Measurements from ENCODE around the gene TENT4B. TPM values are rescaled to one million over a fixed set of nuclear protein-coding genes. Genes with fewer than 3 reads are reported as not detected.
A peak's percentile ranks its signal among the peaks of the same experiment; 100 is the strongest.

TENT4B gene
- total RNA-seq, 2 experiments from 2014 or later: 17.5 to 18.0 TPM

GRCh38 chr16:50265716-50266336 is 112.7 kb downstream of the TENT4B start:
- ChIA-PET CTCF (interaction anchor here (0.7 to 5.5 kb wide), 7 partner anchors 8 to 199 kb away, joined by 3 to 37 read pairs (median 6); no protein-coding TSS in a partner anchor), POLR2A (interaction anchor here (1.1 to 37.2 kb wide), 9 partner anchors 8 to 73 kb away, joined by 3 to 686 read pairs (median 6); partner anchors contain the start of gene ADCY7)

GRCh38 chr16:50266337-50267091 is 113.4 kb downstream of the TENT4B start, which contains the start of gene ADCY7:
Gene ADCY7 (plus strand): TSS chr16:50266551. CDS start chr16:50288180, 21,629 bp downstream.
- POLR2A ChIA-PET: interaction anchor here (1.1 to 37.2 kb wide), 8 partner anchors 8 to 71 kb away, joined by 3 to 686 read pairs (median 8); partner anchors contain the start of gene ADCY7

More at GRCh38 chr16:50265716-50266336, 112.7 kb downstream of the TENT4B start:
- no peak for DNase-seq
- Mint-ChIP-seq H3K36me3 (ENCODE audit: low read depth) (peaks cover 52% of the 10 kb centered on the region), H3K27ac (peak overlapping the region; percentile 91), H3K4me3 (peak overlapping the region; percentile 89), H3K9me3 (no peaks in the 10 kb centered on the region), H3K4me1 (peaks cover 78% of the 10 kb centered on the region), H3K27me3 (no peaks in the 10 kb centered on the region)

GRCh38 chr16:50267151-50267631 is 114.1 kb downstream of the TENT4B start:
- CTCF ChIA-PET: interaction anchor here (0.7 to 5.5 kb wide), 7 partner anchors 7 to 73 kb away, joined by 4 to 37 read pairs (median 6); no protein-coding TSS in a partner anchor
- H3K9me3 Mint-ChIP-seq: no peaks in the 10 kb centered on the region
- H3K27ac Mint-ChIP-seq: peak overlapping the region; percentile 91
- H3K27me3 Mint-ChIP-seq: no peaks in the 10 kb centered on the region
- peaks cover 83% of the 10 kb centered on the region for H3K4me1 Mint-ChIP-seq
- peak overlapping the region; percentile 89 for H3K4me3 Mint-ChIP-seq
- DNase-seq: no peak
- POLR2A ChIA-PET: interaction anchor here (0.5 to 37.2 kb wide), 7 partner anchors 7 to 71 kb away, joined by 3 to 686 read pairs (median 11); partner anchors contain the start of gene ADCY7
- H3K36me3 Mint-ChIP-seq (ENCODE audit: low read depth): peaks cover 66% of the 10 kb centered on the region

More at GRCh38 chr16:50266337-50267091, 113.4 kb downstream of the TENT4B start, which contains the start of gene ADCY7:
- CTCF ChIA-PET: interaction anchor here (0.7 to 5.5 kb wide), 6 partner anchors 8 to 199 kb away, joined by 3 to 37 read pairs (median 6); no protein-coding TSS in a partner anchor
- DNase-seq: peak; percentile 89
- no peaks in the 10 kb centered on the region for H3K9me3 Mint-ChIP-seq
- peaks cover 82% of the 10 kb centered on the region for H3K4me1 Mint-ChIP-seq
- H3K36me3 Mint-ChIP-seq (ENCODE audit: low read depth): peaks cover 59% of the 10 kb centered on the region
- no peaks in the 10 kb centered on the region for H3K27me3 Mint-ChIP-seq
- peak within 1 kb of the TSS; percentile 89 for H3K4me3 Mint-ChIP-seq
- H3K27ac Mint-ChIP-seq: peak within 1 kb of the TSS; percentile 91

GRCh38 chr16:50267651-50268050 is 114.5 kb downstream of the TENT4B start:
- peak; percentile 41 for DNase-seq
- CTCF ChIA-PET: interaction anchor here (0.8 to 5.5 kb wide), 7 partner anchors 11 to 398 kb away, joined by 3 to 34 read pairs (median 3); no protein-coding TSS in a partner anchor
- Mint-ChIP-seq H3K36me3 (ENCODE audit: low read depth) (peaks cover 69% of the 10 kb centered on the region), H3K27me3 (no peaks in the 10 kb centered on the region), H3K27ac (peak overlapping the region; percentile 91), H3K9me3 (no peaks in the 10 kb centered on the region), H3K4me1 (peaks cover 85% of the 10 kb centered on the region), H3K4me3 (peak overlapping the region; percentile 89)
- POLR2A ChIA-PET: interaction anchor here (0.5 to 37.2 kb wide), 7 partner anchors 7 to 202 kb away, joined by 3 to 686 read pairs (median 3); partner anchors contain the start of genes ADCY7 and HEATR3

GRCh38 chr16:50268352-50268751 is 115.2 kb downstream of the TENT4B start:
- no peak for DNase-seq
- H3K4me3 Mint-ChIP-seq: peak overlapping the region; percentile 89
- H3K36me3 Mint-ChIP-seq (ENCODE audit: low read depth): peaks cover 65% of the 10 kb centered on the region
- peak overlapping the region; percentile 91 for H3K27ac Mint-ChIP-seq
- no peaks in the 10 kb centered on the region for H3K9me3 Mint-ChIP-seq
- H3K4me1 Mint-ChIP-seq: peaks cover 85% of the 10 kb centered on the region
- H3K27me3 Mint-ChIP-seq: no peaks in the 10 kb centered on the region
- POLR2A ChIA-PET: interaction anchor here (0.7 to 37.2 kb wide), 7 partner anchors 6 to 202 kb away, joined by 3 to 686 read pairs (median 3); partner anchors contain the start of genes ADCY7 and HEATR3
- CTCF ChIA-PET: interaction anchor here (0.8 to 5.5 kb wide), 7 partner anchors 11 to 397 kb away, joined by 3 to 34 read pairs (median 3); no protein-coding TSS in a partner anchor

- peak overlapping the region; percentile 72 for H3K27ac Mint-ChIP-seq
- H3K36me3 Mint-ChIP-seq (ENCODE audit: low read depth): peaks cover 70% of the 10 kb centered on the region
- H3K4me3 Mint-ChIP-seq: peak overlapping the region; percentile 89
- H3K4me1 Mint-ChIP-seq: peaks cover 85% of the 10 kb centered on the region
- ChIA-PET POLR2A (interaction anchor here (1.1 to 37.2 kb wide), 4 partner anchors 5 to 58 kb away, joined by 3 to 686 read pairs (median 346); partner anchors contain the start of gene ADCY7), CTCF (interaction anchor here (1.1 to 5.5 kb wide), 4 partner anchors 10 to 56 kb away, joined by 3 to 34 read pairs (median 4); no protein-coding TSS in a partner anchor)
- no peak for DNase-seq
- H3K9me3 Mint-ChIP-seq: no peaks in the 10 kb centered on the region
- no peaks in the 10 kb centered on the region for H3K27me3 Mint-ChIP-seq
Observed at GRCh38 chr16:50269061-50269705, 116.1 kb downstream of the TENT4B start.

GRCh38 chr16:50269769-50270509 is 116.8 kb downstream of the TENT4B start:
- no peaks in the 10 kb centered on the region for H3K27me3 Mint-ChIP-seq
- CTCF ChIA-PET: no interaction called here
- peaks cover 84% of the 10 kb centered on the region for H3K4me1 Mint-ChIP-seq
- no peak for DNase-seq
- POLR2A ChIA-PET: interaction anchor here (28.6 to 37.2 kb wide), 2 partner anchors 4 to 12 kb away, joined by 686 read pairs; partner anchors contain the start of gene ADCY7
- H3K36me3 Mint-ChIP-seq (ENCODE audit: low read depth): peaks cover 65% of the 10 kb centered on the region
- H3K4me3 Mint-ChIP-seq: peak overlapping the region; percentile 89
- peak overlapping the region; percentile 72 for H3K27ac Mint-ChIP-seq
- no peaks in the 10 kb centered on the region for H3K9me3 Mint-ChIP-seq

- ChIA-PET POLR2A (interaction anchor here (28.6 to 37.2 kb wide), 2 partner anchors 4 to 13 kb away, joined by 686 read pairs; partner anchors contain the start of gene ADCY7), CTCF (no interaction called here)
- Mint-ChIP-seq H3K27me3 (no peaks in the 10 kb centered on the region), H3K4me1 (peaks cover 84% of the 10 kb centered on the region), H3K27ac (peak overlapping the region; percentile 98), H3K4me3 (no peak overlapping the region), H3K36me3 (ENCODE audit: low read depth) (peaks cover 70% of the 10 kb centered on the region), H3K9me3 (no peaks in the 10 kb centered on the region)
- no peak for DNase-seq
Observed at GRCh38 chr16:50270510-50271147, 117.5 kb downstream of the TENT4B start.

GRCh38 chr16:50271148-50272041 is 118.3 kb downstream of the TENT4B start:
- ChIA-PET POLR2A (interaction anchor here (28.6 to 37.2 kb wide), 2 partner anchors 3 to 14 kb away, joined by 686 read pairs; partner anchors contain the start of gene ADCY7), CTCF (interaction anchor here (0.8 to 4.1 kb wide), 2 partner anchors 56 to 246 kb away, joined by 3 to 15 read pairs; partner anchors contain the start of gene CNEP1R1)
- H3K9me3 Mint-ChIP-seq: no peaks in the 10 kb centered on the region
- no peaks in the 10 kb centered on the region for H3K27me3 Mint-ChIP-seq
- peak overlapping the region; percentile 98 for H3K27ac Mint-ChIP-seq
- DNase-seq: no peak
- no peak overlapping the region for H3K4me3 Mint-ChIP-seq
- peaks cover 69% of the 10 kb centered on the region for H3K36me3 Mint-ChIP-seq (ENCODE audit: low read depth)
- H3K4me1 Mint-ChIP-seq: peaks cover 85% of the 10 kb centered on the region

GRCh38 chr16:50272111-50272571 is 119.0 kb downstream of the TENT4B start:
- CTCF ChIA-PET: interaction anchor here (0.8 to 4.2 kb wide), 3 partner anchors 7 to 247 kb away, joined by 3 to 37 read pairs (median 15); partner anchors contain the start of genes ADCY7 and CNEP1R1
- H3K27ac Mint-ChIP-seq: peak overlapping the region; percentile 98
- H3K27me3 Mint-ChIP-seq: no peaks in the 10 kb centered on the region
- peaks cover 70% of the 10 kb centered on the region for H3K36me3 Mint-ChIP-seq (ENCODE audit: low read depth)
- no peak overlapping the region for H3K4me3 Mint-ChIP-seq
- H3K9me3 Mint-ChIP-seq: no peaks in the 10 kb centered on the region
- peaks cover 92% of the 10 kb centered on the region for H3K4me1 Mint-ChIP-seq
- POLR2A ChIA-PET: interaction anchor here (1.3 to 37.2 kb wide), 4 partner anchors 2 to 66 kb away, joined by 6 to 686 read pairs (median 366); partner anchors contain the start of gene ADCY7
- no peak for DNase-seq
